ENCODE measurements around the gene VWCE. TPM values are rescaled to one million over a fixed set of nuclear protein-coding genes. Genes with fewer than 3 reads are reported as not detected.

The VWCE gene
- total and polyA plus RNA-seq, 10 of the 15 experiments (the other 5 are each of a cell fraction or from before 2014, with no cell fraction given): 0.10 to 4.9 (median 2.4) TPM

DNA sequence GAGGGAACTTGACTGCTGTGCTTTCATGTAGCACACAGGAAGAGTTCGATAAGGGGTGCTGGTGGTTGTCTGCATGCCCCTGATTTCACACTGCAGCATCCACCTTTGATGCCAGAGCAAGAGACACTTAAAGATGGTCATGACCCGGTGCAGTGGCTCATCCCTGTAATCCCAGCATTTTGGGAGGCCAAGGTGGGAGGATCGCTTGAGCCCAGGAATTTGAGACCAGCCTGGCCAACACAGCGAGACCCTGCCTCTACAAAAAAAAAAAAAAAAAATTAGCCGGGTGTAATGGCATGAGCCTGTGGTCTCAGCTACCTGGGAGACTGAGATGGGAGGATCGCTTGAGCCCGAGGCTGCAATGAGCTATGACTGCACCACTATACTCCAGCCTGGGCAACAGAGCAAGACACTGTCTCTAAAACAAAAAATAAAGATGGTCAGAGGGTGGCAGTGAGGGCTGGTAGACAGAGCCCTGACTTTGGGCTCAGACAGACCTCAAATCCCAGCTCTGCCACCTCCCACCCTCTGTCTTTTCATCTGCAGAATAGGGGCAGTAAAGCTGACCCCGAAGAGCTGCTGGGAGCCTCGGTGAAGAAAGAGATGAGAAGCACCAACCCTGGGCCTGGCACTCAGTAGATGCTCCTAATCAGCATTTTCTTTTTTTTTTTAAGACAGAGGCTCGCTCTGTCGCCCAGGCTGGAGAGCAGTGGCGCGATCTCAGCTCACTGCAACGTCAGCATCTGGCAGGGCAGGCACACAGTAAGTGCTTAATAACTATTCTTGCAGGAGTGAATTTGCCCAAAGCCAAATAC, 17.7 kb downstream of the VWCE start (continued):
- TF ChIP-seq, protein P1, sequence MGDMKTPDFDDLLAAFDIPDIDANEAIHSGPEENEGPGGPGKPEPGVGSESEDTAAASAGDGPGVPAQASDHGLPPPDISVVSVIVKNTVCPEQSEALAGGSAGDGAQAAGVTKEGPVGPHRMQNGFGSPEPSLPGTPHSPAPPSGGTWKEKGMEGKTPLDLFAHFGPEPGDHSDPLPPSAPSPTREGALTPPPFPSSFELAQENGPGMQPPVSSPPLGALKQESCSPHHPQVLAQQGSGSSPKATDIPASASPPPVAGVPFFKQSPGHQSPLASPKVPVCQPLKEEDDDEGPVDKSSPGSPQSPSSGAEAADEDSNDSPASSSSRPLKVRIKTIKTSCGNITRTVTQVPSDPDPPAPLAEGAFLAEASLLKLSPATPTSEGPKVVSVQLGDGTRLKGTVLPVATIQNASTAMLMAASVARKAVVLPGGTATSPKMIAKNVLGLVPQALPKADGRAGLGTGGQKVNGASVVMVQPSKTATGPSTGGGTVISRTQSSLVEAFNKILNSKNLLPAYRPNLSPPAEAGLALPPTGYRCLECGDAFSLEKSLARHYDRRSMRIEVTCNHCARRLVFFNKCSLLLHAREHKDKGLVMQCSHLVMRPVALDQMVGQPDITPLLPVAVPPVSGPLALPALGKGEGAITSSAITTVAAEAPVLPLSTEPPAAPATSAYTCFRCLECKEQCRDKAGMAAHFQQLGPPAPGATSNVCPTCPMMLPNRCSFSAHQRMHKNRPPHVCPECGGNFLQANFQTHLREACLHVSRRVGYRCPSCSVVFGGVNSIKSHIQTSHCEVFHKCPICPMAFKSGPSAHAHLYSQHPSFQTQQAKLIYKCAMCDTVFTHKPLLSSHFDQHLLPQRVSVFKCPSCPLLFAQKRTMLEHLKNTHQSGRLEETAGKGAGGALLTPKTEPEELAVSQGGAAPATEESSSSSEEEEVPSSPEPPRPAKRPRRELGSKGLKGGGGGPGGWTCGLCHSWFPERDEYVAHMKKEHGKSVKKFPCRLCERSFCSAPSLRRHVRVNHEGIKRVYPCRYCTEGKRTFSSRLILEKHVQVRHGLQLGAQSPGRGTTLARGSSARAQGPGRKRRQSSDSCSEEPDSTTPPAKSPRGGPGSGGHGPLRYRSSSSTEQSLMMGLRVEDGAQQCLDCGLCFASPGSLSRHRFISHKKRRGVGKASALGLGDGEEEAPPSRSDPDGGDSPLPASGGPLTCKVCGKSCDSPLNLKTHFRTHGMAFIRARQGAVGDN (IDR thresholded peaks at IDR 0.05): no peak
- no peak for TF ChIP-seq HDAC2 (IDR thresholded peaks at IDR 0.05)
- no peak for TF ChIP-seq ASH2L (IDR thresholded peaks at IDR 0.05; ENCODE audit: borderline replicate concordance, low read depth)
- TF ChIP-seq RELA (IDR thresholded peaks at IDR 0.05; ENCODE audit: borderline replicate concordance, partially characterized antibody): no peak
- no peak for TF ChIP-seq CEBPB (IDR thresholded peaks at IDR 0.05; ENCODE audit: borderline replicate concordance in 1 of 2, low read depth in 2 of 2, low read length in 2 of 2)
- TF ChIP-seq YY1 (IDR thresholded peaks at IDR 0.05; ENCODE audit: low read depth, low read length): no peak
- no peak for TF ChIP-seq ZSCAN29 (IDR thresholded peaks at IDR 0.05)

DNA sequence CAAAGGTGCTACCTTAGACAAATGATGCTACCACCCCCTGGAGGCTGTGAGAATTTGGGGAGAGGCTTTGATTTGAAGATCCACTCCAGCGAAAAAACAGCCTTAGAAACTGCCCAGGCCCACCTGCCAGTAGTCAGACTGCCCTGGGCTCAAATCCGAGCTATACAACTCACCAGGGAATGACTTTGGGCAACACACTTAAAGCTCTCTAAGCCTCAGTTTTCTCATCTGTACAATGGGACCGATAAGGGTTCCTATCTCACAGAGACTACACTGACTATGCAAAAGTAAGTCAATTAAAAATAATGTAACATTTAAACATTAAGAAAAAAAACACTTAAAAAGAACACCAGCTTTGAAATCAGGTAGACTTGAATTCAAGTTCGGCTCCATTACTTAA, 19.9 kb downstream of the VWCE start:
- DNase-seq (ENCODE audit: low read depth, low spot score) (no peak), ATAC-seq (no peak), FAIRE-seq (no peak)
- Histone ChIP-seq H3K4me2 (ENCODE audit: control insufficient read depth, insufficient read depth) (no peak overlapping the region), H3K27me3 (replicated peaks in 1 of 2; ENCODE audit: control insufficient read depth in 2 of 2, insufficient read depth in 2 of 2, low read length in 1 of 2) (no peaks in the 10 kb centered on the region), H3K4me1 (ENCODE audit: control insufficient read depth, insufficient read depth, low read length) (no peaks in the 10 kb centered on the region), H3K4me3 (no peak overlapping the region), H2AFZ (ENCODE audit: control insufficient read depth, low read depth, low read length) (no peak overlapping the region), H3K79me2 (ENCODE audit: control insufficient read depth, insufficient read depth, low read length) (no peaks in the 10 kb centered on the region), H3K9ac (ENCODE audit: control insufficient read depth, insufficient read depth, low read length) (no peak overlapping the region), H3K27ac (ENCODE audit: control insufficient read depth, insufficient read depth) (no peak overlapping the region), H3K36me3 (ENCODE audit: control insufficient read depth in 2 of 2, insufficient read depth in 2 of 2, low read length in 1 of 2) (no peaks in the 10 kb centered on the region), H3K9me3 (replicated peaks; ENCODE audit: control insufficient read depth, insufficient read depth, low read length) (no peaks in the 10 kb centered on the region), H4K20me1 (ENCODE audit: control insufficient read depth, insufficient read depth) (no peaks in the 10 kb centered on the region)
- RAD21 ChIA-PET (ENCODE audit: unreplicated experiment): no interaction called here
- intact Hi-C loops (cut with micrococcal nuclease; ENCODE audit: unreplicated experiment): no loop called here
- BruUV-seq (replicated peaks): no TSS peak
- POLR2A ChIA-PET: no interaction called here
- SMC1A ChIA-PET (ENCODE audit: uncharacterized antibody, unreplicated experiment): no interaction called here
- in situ Hi-C loops (cut with MboI): no loop called here
- TF ChIP-seq, protein P2, sequence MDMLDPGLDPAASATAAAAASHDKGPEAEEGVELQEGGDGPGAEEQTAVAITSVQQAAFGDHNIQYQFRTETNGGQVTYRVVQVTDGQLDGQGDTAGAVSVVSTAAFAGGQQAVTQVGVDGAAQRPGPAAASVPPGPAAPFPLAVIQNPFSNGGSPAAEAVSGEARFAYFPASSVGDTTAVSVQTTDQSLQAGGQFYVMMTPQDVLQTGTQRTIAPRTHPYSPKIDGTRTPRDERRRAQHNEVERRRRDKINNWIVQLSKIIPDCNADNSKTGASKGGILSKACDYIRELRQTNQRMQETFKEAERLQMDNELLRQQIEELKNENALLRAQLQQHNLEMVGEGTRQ (IDR thresholded peaks at IDR 0.05; ENCODE audit: borderline replicate concordance, low read depth, low read length): no peak
- TF ChIP-seq SMAD5 (IDR thresholded peaks at IDR 0.05; ENCODE audit: low read depth): no peak
- TF ChIP-seq RAD21 (IDR thresholded peaks at IDR 0.05; ENCODE audit: insufficient read depth, low read depth, low read length): 0 out of 2 replicates have a peak, but pooled peaks have one; percentile 5
- TF ChIP-seq, protein P3, sequence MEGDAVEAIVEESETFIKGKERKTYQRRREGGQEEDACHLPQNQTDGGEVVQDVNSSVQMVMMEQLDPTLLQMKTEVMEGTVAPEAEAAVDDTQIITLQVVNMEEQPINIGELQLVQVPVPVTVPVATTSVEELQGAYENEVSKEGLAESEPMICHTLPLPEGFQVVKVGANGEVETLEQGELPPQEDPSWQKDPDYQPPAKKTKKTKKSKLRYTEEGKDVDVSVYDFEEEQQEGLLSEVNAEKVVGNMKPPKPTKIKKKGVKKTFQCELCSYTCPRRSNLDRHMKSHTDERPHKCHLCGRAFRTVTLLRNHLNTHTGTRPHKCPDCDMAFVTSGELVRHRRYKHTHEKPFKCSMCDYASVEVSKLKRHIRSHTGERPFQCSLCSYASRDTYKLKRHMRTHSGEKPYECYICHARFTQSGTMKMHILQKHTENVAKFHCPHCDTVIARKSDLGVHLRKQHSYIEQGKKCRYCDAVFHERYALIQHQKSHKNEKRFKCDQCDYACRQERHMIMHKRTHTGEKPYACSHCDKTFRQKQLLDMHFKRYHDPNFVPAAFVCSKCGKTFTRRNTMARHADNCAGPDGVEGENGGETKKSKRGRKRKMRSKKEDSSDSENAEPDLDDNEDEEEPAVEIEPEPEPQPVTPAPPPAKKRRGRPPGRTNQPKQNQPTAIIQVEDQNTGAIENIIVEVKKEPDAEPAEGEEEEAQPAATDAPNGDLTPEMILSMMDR (IDR thresholded peaks at IDR 0.05 in 2 of 3, conservative IDR thresholded peaks at IDR 0.05 in 1 of 3; ENCODE audit: control insufficient read depth in 2 of 3, extremely low read depth in 1 of 3, insufficient read depth in 1 of 3, low read depth in 3 of 3, low read length in 3 of 3): 0 out of 6 replicates have a peak, but pooled peaks of 1 of the 3 experiments have one; percentile 1
- CTCF ChIA-PET: interaction anchor here (0.6 to 1.6 kb wide), 4 partner anchors 21 to 227 kb away, joined by 3 to 5 read pairs (median 4); no protein-coding TSS in a partner anchor
- 45% methylated on average over 4 of the region's 4 CpGs for WGBS (ENCODE audit: insufficient coverage, insufficient replicate concordance, low lambda C conversion rate, missing lambda C conversion rate)
